Smooth muscle cell (in vitro differentiated cells): ENCODE results near the gene PITPNM3. TPM values are rescaled to one million over a fixed set of nuclear protein-coding genes. Genes with fewer than 3 reads are reported as not detected.
A peak's percentile ranks its signal among the peaks of the same experiment; 100 is the strongest.

Source experiments
- DNase-seq: peaks from one replicate; lab custom pipeline; 2025; ENCODE audit not compliant: unreplicated experiment; lab: John Stamatoyannopoulos, UW
- H2AFZ ChIP-seq: fragments of 200-600 bp; sonication (generic); 2 replicates; pipeline ENCODE4 v1.6.0; 2016; ENCODE audit warnings: antibody characterized with exemption, low read depth, mild to moderate bottlenecking
- H3F3A ChIP-seq: fragments of 200-600 bp; sonication (generic); 2 replicates; pipeline ENCODE4 v1.6.0; 2017; ENCODE audit warnings: antibody characterized with exemption, low read depth
- H3K27ac ChIP-seq: fragments of 200-600 bp; sonication (generic); 2 replicates; pipeline ENCODE4 v1.5.1; 2016; ENCODE audit warnings: low read depth, mild to moderate bottlenecking
- H3K27me3 ChIP-seq: fragments of 200-600 bp; sonication (generic); 2 replicates; pipeline ENCODE4 v1.6.1; 2016; ENCODE audit warnings: low read depth, mild to moderate bottlenecking
- H3K36me3 ChIP-seq: fragments of 200-600 bp; sonication (generic); 2 replicates; pipeline ENCODE4 v1.5.1; 2016; ENCODE audit warnings: low read depth
- H3K4me1 ChIP-seq: fragments of 200-600 bp; sonication (generic); 2 replicates; pipeline ENCODE4 v1.5.1; 2016; ENCODE audit warnings: low read depth
- H3K4me2 ChIP-seq: fragments of 200-600 bp; sonication (generic); 2 replicates; pipeline ENCODE4 v1.6.0; 2016; ENCODE audit warnings: mild to moderate bottlenecking
- H3K4me3 ChIP-seq: fragments of 200-600 bp; sonication (generic); 2 replicates; pipeline ENCODE4 v1.5.1; 2016; ENCODE audit warnings: mild to moderate bottlenecking
- H3K79me2 ChIP-seq: fragments of 200-600 bp; sonication (generic); 2 replicates; pipeline ENCODE4 v1.6.0; 2016; ENCODE audit warnings: low read depth, mild to moderate bottlenecking
- H3K9ac ChIP-seq: fragments of 200-600 bp; sonication (generic); 2 replicates; pipeline ENCODE4 v1.6.0; 2016; ENCODE audit warnings: low read depth
- H3K9me3 ChIP-seq: fragments of 200-600 bp; sonication (generic); replicated peaks from 2 replicates; pipeline ENCODE4 v1.5.1; 2016; ENCODE audit warnings: low read depth
- H4K20me1 ChIP-seq: fragments of 200-600 bp; sonication (generic); 2 replicates; pipeline ENCODE4 v1.6.0; 2016; ENCODE audit warnings: low read depth
- WGBS: methylation state at CpG from one replicate; pipeline ENCODE4 v1.1.7; 2016; ENCODE audit warnings: low lambda C conversion rate; 5-methylcytosine and 5-hydroxymethylcytosine counted together
- polyA plus RNA-seq: library from polyadenylated mRNA; unstranded; fragments of >200 nt; fragmentation: Nextera tagmentation; extraction: Ambion mirVana; gene quantifications from 2 replicates; pipeline ENCODE4 v1.2.1, GENCODE V29; 2016
- total RNA-seq: library from RNA; depleted of rRNA; stranded (reverse); fragments of >200 nt; gene quantifications from 2 replicates; pipeline ENCODE4 v1.2.3, GENCODE V29; 2014
- TF ChIP-seq, protein P1 (sequence below): fragments of 200-600 bp; sonication (generic); IDR thresholded peaks from 2 replicates; pipeline ENCODE4 v1.5.1; 2017; ENCODE audit warnings: borderline replicate concordance, mild to moderate bottlenecking, antibody characterized with exemption; ENCODE audit not compliant: insufficient read depth, poor library complexity, severe bottlenecking

The PITPNM3 gene
- total and polyA plus RNA-seq, 2 experiments from 2014 or later, result 2.4 to 2.6 TPM

DNA sequence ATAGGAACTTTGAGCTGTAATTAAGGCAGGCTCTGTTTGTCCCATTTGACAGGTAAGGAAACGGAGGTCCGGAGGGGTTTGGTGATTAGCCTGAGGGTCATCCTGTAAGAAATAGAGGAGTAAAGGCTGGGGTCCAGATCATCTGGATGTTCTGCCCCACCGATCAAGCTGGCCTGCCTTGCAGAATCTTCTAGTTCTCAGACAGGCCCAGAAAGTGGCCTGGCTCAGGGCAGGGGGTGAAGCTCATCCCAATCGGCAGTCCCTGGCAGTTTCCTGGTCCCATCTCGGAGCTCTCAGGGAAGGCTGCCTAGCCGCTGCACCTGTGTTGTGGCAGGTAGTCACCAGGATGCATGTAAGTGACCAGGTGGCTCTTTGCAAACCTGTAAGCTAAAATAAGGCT is 107.9 kb downstream of the PITPNM3 start:
- peaks cover 12% of the 10 kb centered on the region for H3K4me1 ChIP-seq
- WGBS, result 93% methylated on average over 6 of the region's 6 CpGs
- no peak overlapping the region for H3K4me2 ChIP-seq
- no peak overlapping the region for H3K4me3 ChIP-seq
- DNase-seq, result no peak
- no peaks in the 10 kb centered on the region for H3K27me3 ChIP-seq
- no peaks in the 10 kb centered on the region for H3K9me3 ChIP-seq
- TF ChIP-seq, protein P1, sequence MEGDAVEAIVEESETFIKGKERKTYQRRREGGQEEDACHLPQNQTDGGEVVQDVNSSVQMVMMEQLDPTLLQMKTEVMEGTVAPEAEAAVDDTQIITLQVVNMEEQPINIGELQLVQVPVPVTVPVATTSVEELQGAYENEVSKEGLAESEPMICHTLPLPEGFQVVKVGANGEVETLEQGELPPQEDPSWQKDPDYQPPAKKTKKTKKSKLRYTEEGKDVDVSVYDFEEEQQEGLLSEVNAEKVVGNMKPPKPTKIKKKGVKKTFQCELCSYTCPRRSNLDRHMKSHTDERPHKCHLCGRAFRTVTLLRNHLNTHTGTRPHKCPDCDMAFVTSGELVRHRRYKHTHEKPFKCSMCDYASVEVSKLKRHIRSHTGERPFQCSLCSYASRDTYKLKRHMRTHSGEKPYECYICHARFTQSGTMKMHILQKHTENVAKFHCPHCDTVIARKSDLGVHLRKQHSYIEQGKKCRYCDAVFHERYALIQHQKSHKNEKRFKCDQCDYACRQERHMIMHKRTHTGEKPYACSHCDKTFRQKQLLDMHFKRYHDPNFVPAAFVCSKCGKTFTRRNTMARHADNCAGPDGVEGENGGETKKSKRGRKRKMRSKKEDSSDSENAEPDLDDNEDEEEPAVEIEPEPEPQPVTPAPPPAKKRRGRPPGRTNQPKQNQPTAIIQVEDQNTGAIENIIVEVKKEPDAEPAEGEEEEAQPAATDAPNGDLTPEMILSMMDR, result no peak
- peaks cover 5% of the 10 kb centered on the region for H3F3A ChIP-seq
- no peak overlapping the region for H3K27ac ChIP-seq
- H2AFZ ChIP-seq, result no peak overlapping the region
- H3K36me3 ChIP-seq, result no peaks in the 10 kb centered on the region
- no peak overlapping the region for H3K9ac ChIP-seq
- H3K79me2 ChIP-seq, result no peaks in the 10 kb centered on the region
- H4K20me1 ChIP-seq, result no peaks in the 10 kb centered on the region

DNA sequence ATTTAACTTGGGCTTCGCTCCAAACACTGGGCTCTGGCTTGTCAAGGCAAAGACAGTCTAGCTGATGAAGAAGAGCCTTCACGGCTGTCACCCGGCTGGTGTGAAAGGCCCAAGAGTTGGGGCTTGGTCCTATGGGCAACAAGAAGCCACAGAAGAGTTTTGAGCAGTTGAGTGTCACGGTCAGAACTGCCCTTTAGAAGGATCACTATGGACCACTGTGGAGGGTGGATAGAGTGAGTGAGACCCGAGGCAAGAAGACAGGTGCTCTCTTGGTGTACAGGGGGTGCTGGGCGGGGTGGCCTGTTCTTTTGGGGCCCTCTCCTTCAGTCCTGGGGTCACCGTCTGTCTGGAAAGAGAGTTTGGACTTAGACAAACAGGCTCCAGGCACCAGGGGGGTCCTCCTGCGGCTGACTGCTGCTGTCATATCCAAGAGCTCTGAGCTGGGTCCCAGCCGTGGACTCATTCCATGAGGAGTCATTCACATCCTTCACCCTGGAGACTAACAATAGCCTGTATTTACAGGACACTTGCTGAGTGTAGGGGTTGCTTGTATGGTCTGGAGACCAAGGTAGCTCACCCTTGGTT is 109.7 kb downstream of the PITPNM3 start:
- peaks cover 12% of the 10 kb centered on the region for H3K4me1 ChIP-seq
- no peaks in the 10 kb centered on the region for H4K20me1 ChIP-seq
- no peak overlapping the region for H3K4me2 ChIP-seq
- no peak for DNase-seq
- TF ChIP-seq, protein P1, result no peak
- H3K79me2 ChIP-seq, result no peaks in the 10 kb centered on the region
- no peaks in the 10 kb centered on the region for H3K27me3 ChIP-seq
- WGBS, result 93% methylated on average over 9 of the region's 9 CpGs
- no peaks in the 10 kb centered on the region for H3K9me3 ChIP-seq
- no peaks in the 10 kb centered on the region for H3K36me3 ChIP-seq
- no peak overlapping the region for H2AFZ ChIP-seq
- H3K4me3 ChIP-seq, result no peak overlapping the region
- peaks cover 9% of the 10 kb centered on the region for H3F3A ChIP-seq
- H3K9ac ChIP-seq, result no peak overlapping the region
- H3K27ac ChIP-seq, result no peak overlapping the region

DNA sequence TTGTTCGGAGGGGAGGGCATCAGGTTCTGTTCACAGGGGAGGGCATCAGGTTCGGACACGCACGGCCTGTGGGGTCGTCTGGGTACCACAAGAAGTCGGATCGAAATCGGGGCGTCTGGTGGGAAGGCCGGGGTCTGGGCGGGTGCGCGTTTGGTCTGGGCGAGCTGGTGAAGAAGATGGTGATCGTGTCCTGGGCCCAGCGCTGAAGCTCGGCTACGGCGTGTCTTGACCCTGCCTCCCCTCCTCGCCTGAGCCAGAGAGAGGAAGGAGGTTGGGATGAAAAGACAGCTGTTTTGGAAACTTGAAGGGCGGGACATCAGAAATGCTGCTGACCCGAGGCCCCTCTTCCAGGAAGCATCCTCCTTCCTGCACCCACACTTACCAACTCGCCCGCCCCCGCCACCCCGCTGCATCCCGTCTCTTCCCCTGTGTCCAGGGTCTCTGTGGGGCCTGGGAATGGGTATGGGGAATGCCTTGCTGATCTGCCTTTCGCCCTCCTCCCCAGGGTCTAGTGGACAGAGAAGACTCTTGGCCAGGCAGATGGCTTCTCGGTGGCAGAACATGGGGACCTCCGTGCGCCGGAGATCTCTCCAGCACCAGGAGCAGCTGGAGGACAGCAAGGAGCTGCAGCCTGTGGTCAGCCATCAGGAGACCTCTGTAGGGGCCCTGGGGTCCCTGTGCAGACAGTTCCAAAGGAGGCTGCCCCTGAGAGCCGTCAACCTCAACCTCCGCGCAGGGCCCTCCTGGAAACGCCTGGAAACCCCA is 111.6 kb downstream of the PITPNM3 start:
- H3K9ac ChIP-seq, result no peak overlapping the region
- peak overlapping the region; percentile 64 for H3K4me3 ChIP-seq
- H3K27me3 ChIP-seq, result no peaks in the 10 kb centered on the region
- peak overlapping the region; percentile 99 for H3K4me2 ChIP-seq
- WGBS, result 34% methylated on average over 31 of the region's 36 CpGs
- no peak overlapping the region for H3K27ac ChIP-seq
- TF ChIP-seq, protein P1, result no peak
- no peaks in the 10 kb centered on the region for H3K79me2 ChIP-seq
- H3K4me1 ChIP-seq, result peaks cover 21% of the 10 kb centered on the region
- no peaks in the 10 kb centered on the region for H4K20me1 ChIP-seq
- H3K36me3 ChIP-seq, result no peaks in the 10 kb centered on the region
- no peaks in the 10 kb centered on the region for H3K9me3 ChIP-seq
- H3F3A ChIP-seq, result peaks cover 9% of the 10 kb centered on the region
- no peak for DNase-seq
- H2AFZ ChIP-seq, result peak overlapping the region; percentile 58
